Fibroblast of skin of left biceps (primary cell): Measurements from ENCODE around the gene DHFR2.
"Not testable (repeated sequence)": the region's sequence is repeated elsewhere in the genome, so short reads cannot be mapped to it uniquely, and the experiment has no call there.

Source experiments
- DNase-seq, 2 experiments: peaks; one replicate each; pipeline ENCODE4 v3.0.0-alpha.2; 2013; ENCODE audit warnings: low read depth in 2 of 2

DHFR2 gene

GRCh38 chr3:94062513-94063404 lies at the start of gene DHFR2, which contains the start of gene NSUN3:
DHFR2 (minus strand) TSS chr3:94062916; CDS start chr3:94061511, 1,405 bp downstream.
NSUN3 (plus strand) TSS chr3:94063061; CDS start chr3:94063127, 66 bp downstream.
- peak; percentile 94 to 95 for DNase-seq

GRCh38 chr3:94110854-94111253 lies 48.1 kb upstream of the DHFR2 start:
- no peak for DNase-seq

GRCh38 chr3:94110232-94110631 lies 47.5 kb upstream of the DHFR2 start:
- not testable (repeated sequence) for DNase-seq

- DNase-seq, result no peak
Observed at GRCh38 chr3:94106268-94106667, 43.6 kb upstream of the DHFR2 start.

GRCh38 chr3:94101860-94102259 lies 39.1 kb upstream of the DHFR2 start:
- no peak for DNase-seq

- no peak for DNase-seq
Observed at GRCh38 chr3:94099311-94099710, 36.6 kb upstream of the DHFR2 start.

- no peak for DNase-seq
Observed at GRCh38 chr3:94098452-94098851, 35.7 kb upstream of the DHFR2 start.

- DNase-seq, result no peak
Observed at GRCh38 chr3:94095111-94095510, 32.4 kb upstream of the DHFR2 start.

GRCh38 chr3:94093151-94093550 lies 30.4 kb upstream of the DHFR2 start:
- no peak for DNase-seq

- no peak for DNase-seq
Observed at GRCh38 chr3:94092086-94092485, 29.4 kb upstream of the DHFR2 start.

- no peak for DNase-seq
Observed at GRCh38 chr3:94089126-94089525, 26.4 kb upstream of the DHFR2 start.

- no peak for DNase-seq
Observed at GRCh38 chr3:94083261-94083660, 20.5 kb upstream of the DHFR2 start.

- no peak for DNase-seq
Observed at GRCh38 chr3:94082391-94082937, 19.7 kb upstream of the DHFR2 start.

GRCh38 chr3:94081884-94082283 lies 19.2 kb upstream of the DHFR2 start:
- DNase-seq, result no peak

- not testable (repeated sequence) for DNase-seq
Observed at GRCh38 chr3:94080552-94080951, 17.8 kb upstream of the DHFR2 start.

- no peak for DNase-seq
Observed at GRCh38 chr3:94076055-94076454, 13.3 kb upstream of the DHFR2 start.

GRCh38 chr3:94071713-94072284 lies 9.1 kb upstream of the DHFR2 start:
- DNase-seq, result no peak

- no peak for DNase-seq
Observed at GRCh38 chr3:94070341-94070911, 7.7 kb upstream of the DHFR2 start.

- no peak for DNase-seq
Observed at GRCh38 chr3:94069194-94069813, 6.6 kb upstream of the DHFR2 start.

- DNase-seq, result no peak
Observed at GRCh38 chr3:94066506-94067500, 4.1 kb upstream of the DHFR2 start.
